Fibroblast of pulmonary artery (primary cell): ENCODE data around the gene RTN1.
A peak's percentile ranks its signal among the peaks of the same experiment; 100 is the strongest.

Source experiments
- DNase-seq: peaks from one replicate; pipeline ENCODE4 v3.0.0-alpha.2; 2010; ENCODE audit warnings: low read depth
- H3K4me3 ChIP-seq: replicated peaks from 2 replicates; pipeline ENCODE4 v1.5.1; 2011; ENCODE audit warnings: low read depth, mild to moderate bottlenecking, control low read depth, low read length, moderate library complexity
- CTCF ChIP-seq: IDR thresholded peaks from 2 replicates; pipeline ENCODE4 v1.5.1; 2011; ENCODE audit warnings: mild to moderate bottlenecking, control low read depth, low read length, inconsistent platforms; ENCODE audit errors: missing control alignments

Gene RTN1

GRCh38 chr14:59844186-59844812, 26.3 kb downstream of the RTN1 start:
- no peak for TF ChIP-seq CTCF
- DNase-seq: no peak
- no peak overlapping the region for H3K4me3 ChIP-seq

- TF ChIP-seq CTCF: no peak
- H3K4me3 ChIP-seq: no peak overlapping the region
- DNase-seq: no peak
Measured at GRCh38 chr14:59836116-59836515, 34.5 kb downstream of the RTN1 start.

- H3K4me3 ChIP-seq: no peak overlapping the region
- DNase-seq: no peak
- TF ChIP-seq CTCF: no peak
Measured at GRCh38 chr14:59832653-59833294, 37.8 kb downstream of the RTN1 start.

- TF ChIP-seq CTCF: no peak
- no peak overlapping the region for H3K4me3 ChIP-seq
- no peak for DNase-seq
Measured at GRCh38 chr14:59831121-59831730, 39.4 kb downstream of the RTN1 start.

- DNase-seq: no peak
- no peak overlapping the region for H3K4me3 ChIP-seq
- no peak for TF ChIP-seq CTCF
Measured at GRCh38 chr14:59830338-59830734, 40.2 kb downstream of the RTN1 start.

GRCh38 chr14:59829469-59830337, 40.9 kb downstream of the RTN1 start:
- DNase-seq: peak; percentile 23
- TF ChIP-seq CTCF: no peak
- no peak overlapping the region for H3K4me3 ChIP-seq
